DMS53 treated with DMSO at 0.1 percent for 48 hours (cell line): ENCODE results near the gene MCIDAS.

Source experiments
- DNase-seq: peaks from one replicate; lab custom pipeline; 2025; ENCODE audit not compliant: unreplicated experiment; lab: John Stamatoyannopoulos, UW

The MCIDAS gene

GRCh38 chr5:55222985-55223811, 3.9 kb downstream of the MCIDAS start:
- no peak for DNase-seq

GRCh38 chr5:55222092-55222984, 4.8 kb downstream of the MCIDAS start:
- DNase-seq: no peak

GRCh38 chr5:55220433-55221185, 6.5 kb downstream of the MCIDAS start:
- peak; percentile 68 for DNase-seq

- peak; percentile 7 for DNase-seq
Observed at GRCh38 chr5:55219770-55220169, 7.3 kb downstream of the MCIDAS start.

- DNase-seq: peak; percentile 98
Observed at GRCh38 chr5:55218967-55219366, 8.1 kb downstream of the MCIDAS start.

- DNase-seq: peak; percentile 57
Observed at GRCh38 chr5:55211184-55211874, 15.8 kb downstream of the MCIDAS start.

- no peak for DNase-seq
Observed at GRCh38 chr5:55205001-55205400, 22.1 kb downstream of the MCIDAS start.

- no peak for DNase-seq
Observed at GRCh38 chr5:55191165-55191564, 36.0 kb downstream of the MCIDAS start.

- DNase-seq: peak; percentile 83
Observed at GRCh38 chr5:55188656-55189540, 38.2 kb downstream of the MCIDAS start.

- peak; percentile 77 for DNase-seq
Observed at GRCh38 chr5:55187370-55187769, 39.7 kb downstream of the MCIDAS start.

- DNase-seq: no peak
Observed at GRCh38 chr5:55180016-55180415, 47.1 kb downstream of the MCIDAS start.

GRCh38 chr5:55177078-55177477, 50.0 kb downstream of the MCIDAS start:
- no peak for DNase-seq

- DNase-seq: peak; percentile 35
Observed at GRCh38 chr5:55176176-55176818, 50.8 kb downstream of the MCIDAS start.

- no peak for DNase-seq
Observed at GRCh38 chr5:55175781-55176175, 51.3 kb downstream of the MCIDAS start.

GRCh38 chr5:55173687-55174230, 53.4 kb downstream of the MCIDAS start:
- DNase-seq: no peak

- DNase-seq: peak; percentile 68
Observed at GRCh38 chr5:55172937-55173686, 54.0 kb downstream of the MCIDAS start, which contains the start of gene CDC20B. Gene CDC20B (minus strand): TSS chr5:55173177. CDS start chr5:55173000, 177 bp downstream.

- DNase-seq: peak; percentile 93
Observed at GRCh38 chr5:55172051-55172899, 54.8 kb downstream of the MCIDAS start.
